Anterior cingulate cortex (tissue), 58 donors: ENCODE measurements around the gene ARHGEF4.
A peak's percentile ranks its signal among the peaks of the same experiment; 100 is the strongest.

Experiments
- DNase-seq, 58 donors: peaks; one replicate each; lab custom pipeline; 2025; lab: John Stamatoyannopoulos, UW

The ARHGEF4 gene

DNA sequence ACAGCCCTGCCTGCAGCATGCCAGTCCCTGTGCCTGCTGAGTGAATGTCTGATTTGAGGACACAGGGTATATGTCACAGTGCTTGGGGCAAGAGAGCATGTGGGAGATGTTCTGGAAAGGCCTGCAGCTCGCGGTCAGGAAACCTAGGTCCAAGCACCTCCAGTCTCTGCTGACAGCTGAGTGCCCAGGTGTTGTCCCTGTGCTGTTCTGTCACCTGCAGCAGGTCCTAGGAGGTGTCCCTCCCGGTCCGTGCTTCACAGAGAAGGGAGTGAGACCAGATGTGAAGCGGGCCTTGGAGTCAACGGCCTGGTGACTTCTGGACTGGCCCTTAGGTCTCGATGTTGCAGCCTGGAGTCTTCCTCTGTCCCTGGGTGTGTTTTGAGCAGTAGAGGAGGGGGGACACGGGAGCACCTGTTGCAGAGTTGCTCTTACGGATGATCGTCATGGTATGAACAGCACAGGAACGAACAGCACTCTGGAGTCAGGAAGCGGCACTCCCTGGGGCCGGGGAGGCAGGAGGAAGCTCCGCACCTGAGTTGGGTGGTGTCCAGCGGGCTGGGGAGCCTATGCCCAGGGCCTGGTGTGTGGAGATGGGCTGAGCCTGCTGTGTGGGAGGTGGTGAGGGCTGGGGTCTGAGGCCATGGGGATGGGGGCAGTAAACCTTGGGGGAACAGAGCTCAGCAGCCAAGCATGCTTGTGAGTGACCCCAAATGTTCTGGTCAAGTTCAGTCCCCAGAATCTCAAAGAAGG, 21.6 kb upstream of the ARHGEF4 start:
- no peak for DNase-seq

DNA sequence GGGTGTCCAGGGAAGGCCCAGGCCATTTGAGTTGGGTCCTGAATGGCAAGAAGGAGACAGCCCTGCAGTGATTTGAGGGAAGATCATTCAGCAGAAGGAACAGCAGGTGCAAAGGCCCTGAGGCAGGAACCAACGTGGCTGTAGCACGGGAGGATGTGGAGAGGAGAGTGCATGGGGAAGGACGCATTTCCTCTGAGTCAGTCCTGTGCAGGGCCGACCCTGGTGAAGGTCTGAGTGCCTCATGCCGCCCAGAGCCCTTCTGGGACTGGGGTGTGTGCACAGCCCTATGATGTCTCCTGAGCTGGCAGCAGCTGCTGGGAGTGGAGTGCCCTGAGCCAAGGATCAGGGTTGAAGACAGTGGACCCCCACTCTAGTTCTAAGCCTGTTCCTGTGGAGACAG, 17.9 kb upstream of the ARHGEF4 start:
- no peak for DNase-seq

DNA sequence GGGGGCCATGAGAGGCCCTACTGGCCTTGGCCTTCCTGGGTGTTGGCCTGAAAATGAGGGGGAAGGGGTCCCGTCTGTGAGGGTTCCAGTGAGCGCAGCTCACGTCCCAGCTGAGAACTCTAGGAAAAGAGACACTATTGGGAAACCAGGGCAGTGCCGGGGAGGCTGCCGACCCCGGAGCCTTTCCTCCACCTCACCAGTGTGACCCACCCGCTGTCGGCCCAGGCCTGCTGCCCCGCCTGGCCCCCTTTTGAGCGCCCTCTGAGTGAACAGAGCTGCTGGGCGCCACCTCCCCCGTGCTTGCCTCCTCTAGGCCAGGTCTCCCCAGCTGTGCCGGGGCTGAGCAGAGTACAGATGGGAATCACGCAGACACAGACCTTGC, 17.5 kb upstream of the ARHGEF4 start:
- peak in 1 of 58 donors; percentile 56 for DNase-seq

DNA sequence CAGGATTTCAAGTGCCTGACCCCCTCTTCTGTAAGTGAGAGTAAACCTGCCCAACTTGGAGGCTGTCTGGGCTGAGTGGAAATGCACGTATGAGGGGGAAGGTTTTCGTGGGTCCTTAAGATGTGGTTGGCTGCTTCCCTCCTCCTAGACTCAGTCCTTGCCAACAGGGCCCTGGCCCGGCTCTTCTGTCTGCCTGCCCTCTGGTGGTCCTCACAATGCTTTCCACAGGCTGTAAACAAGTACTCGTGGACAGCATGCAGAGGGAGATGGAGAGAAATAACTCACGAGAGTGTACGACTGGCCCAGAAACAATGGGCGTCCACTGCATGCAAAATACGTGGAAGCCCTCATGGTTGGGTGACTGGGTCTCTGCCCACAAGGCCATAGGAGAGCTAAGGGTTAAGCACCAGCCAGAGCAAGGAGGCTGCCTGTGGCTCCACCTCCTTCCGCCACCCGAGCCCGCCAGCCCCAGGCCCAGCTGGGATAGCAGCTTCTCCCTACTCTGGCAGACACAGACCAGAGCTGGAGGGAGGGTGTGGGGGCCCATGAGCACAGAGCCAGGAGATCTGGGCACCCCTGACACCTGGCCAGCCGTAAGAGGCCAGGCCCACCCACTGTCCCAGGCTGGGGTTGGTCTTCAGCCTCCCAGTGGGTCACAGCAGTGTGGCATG, 17.0 kb upstream of the ARHGEF4 start:
- DNase-seq = peak in 34 of 58 donors; percentile 17 to 81 (median 48)

DNA sequence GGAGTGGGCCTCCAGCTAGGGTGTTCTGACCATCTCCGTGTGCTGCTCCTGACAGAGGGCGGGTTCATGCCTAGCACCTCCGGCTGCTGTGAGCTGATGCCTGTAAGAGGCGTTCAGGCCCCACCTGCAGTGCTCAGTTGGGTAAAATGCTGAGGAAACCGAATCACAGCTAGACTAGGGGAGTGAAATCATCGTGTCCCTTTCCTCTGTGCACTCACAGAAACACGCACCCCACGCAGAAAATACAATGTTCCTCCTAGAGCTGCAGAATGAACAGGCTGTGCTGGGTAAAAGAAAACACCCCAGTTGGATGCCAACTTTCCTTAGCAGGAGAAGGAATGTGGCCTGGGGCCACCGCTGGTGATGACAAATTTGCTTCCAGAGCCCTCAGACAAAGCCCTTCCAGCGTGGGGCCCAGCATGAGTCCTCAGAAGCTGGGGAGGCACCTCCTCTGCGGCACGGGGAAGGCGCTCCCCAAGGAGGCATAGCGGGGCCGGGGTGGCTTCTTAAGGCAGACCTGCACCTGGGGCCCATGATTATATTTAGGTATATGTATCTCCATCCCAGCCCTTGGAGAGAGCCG, 16.3 kb upstream of the ARHGEF4 start:
- peak in 47 of 58 donors; percentile 14 to 89 (median 53) for DNase-seq

DNA sequence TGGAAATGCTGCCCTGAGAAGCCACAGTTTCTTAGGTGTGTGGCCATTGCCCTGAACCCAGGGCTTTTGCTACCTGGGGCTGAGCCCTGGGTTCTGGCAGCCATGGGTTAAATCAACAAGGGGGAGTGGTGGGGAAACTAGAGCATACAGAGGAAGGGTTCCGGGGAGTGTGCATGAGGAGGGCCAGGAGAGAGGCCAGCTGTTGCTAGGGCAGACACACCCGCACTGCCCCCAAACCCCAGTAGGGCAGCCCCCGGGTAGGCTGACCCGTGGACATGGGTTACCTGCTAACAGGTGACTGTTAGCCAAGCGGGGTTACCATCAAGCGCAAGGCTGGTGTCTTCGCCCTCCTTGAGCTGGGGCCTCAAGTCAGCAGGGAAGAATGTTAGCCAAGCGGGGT, 14.8 kb upstream of the ARHGEF4 start:
- no peak for DNase-seq

DNA sequence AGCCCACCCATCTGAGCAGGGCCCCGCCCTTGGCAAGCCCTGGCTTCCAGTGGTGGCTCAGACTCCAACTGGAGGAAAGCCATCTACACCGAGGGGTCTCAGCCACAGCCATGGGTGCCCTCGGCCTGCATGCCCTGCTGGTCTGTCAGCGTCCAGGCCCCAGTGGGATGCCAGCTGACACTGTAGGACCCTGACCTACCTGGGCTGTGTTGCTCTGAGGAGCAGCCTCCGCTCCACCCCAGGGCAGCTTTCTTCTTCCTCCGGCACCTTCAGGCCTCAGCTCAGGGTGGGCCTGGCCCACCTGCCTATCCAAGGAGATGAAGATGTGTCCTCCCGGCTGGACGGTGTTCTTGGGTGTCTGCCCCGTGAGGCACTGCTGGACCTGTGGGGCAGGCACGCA, 13.9 kb upstream of the ARHGEF4 start:
- no peak for DNase-seq

DNA sequence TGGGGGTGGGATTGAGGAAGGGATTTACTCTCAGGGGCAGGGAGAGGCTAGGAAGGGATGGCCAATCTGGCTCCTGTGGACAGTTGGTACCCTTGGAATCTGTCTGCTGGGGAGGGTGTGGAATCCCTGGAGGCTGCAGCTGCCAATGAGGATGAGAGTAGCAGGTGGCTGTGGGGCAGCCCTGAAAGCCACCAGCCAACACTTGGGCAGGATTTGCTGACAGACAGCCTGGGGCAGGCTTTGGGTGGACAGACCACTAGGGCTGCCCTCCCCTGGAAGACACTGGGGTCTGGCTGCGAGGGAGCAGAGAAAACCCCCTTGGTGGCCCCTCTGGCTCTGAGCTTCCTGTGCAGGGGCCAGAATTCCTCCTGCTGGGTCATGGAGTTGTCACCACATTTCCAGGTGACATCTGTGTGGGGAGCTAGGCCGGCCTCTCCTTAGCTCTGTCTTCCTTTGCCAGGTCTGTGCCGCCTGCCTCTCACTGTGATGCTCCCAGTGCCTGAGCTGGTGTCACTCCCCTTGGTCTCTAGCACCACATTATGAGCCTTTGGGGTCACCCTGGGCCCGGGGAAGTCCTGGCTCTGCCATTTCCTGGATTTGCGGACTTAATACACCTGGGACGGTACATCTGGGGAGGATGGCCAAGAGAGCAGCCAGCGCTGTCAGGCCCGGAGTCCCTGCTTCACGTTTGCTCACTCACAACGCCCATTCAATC, 13.4 kb upstream of the ARHGEF4 start:
- no peak for DNase-seq

DNA sequence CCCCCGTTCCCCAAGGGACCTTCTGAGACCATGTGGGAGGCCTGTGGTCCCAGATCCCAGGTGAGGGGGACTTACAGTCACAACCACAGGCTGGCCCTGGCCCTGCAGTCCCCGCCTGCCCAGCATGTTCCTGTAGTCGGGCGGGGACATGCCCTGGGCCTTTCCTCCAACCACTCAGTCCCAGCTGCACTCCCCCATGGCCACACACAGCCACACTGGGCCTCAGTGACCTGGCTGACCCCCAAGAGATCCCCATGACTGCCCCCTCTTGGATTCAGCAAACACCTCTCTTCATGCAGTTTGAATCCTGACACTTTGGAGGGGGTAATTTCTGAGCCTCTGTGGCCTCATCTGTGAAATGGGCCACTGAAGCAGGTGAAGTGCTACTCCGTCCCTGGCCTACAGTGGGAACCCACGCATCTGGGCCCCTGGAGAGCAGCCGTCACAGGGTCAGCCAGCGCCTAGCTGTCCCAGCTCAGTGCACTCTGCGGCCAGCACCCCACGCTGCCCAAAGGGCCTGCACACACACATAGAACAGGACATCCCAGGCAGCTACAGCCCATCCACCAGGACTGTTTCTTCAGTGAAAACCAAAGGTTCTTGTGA, 12.7 kb upstream of the ARHGEF4 start:
- peak in 1 of 58 donors; percentile 51 for DNase-seq

DNA sequence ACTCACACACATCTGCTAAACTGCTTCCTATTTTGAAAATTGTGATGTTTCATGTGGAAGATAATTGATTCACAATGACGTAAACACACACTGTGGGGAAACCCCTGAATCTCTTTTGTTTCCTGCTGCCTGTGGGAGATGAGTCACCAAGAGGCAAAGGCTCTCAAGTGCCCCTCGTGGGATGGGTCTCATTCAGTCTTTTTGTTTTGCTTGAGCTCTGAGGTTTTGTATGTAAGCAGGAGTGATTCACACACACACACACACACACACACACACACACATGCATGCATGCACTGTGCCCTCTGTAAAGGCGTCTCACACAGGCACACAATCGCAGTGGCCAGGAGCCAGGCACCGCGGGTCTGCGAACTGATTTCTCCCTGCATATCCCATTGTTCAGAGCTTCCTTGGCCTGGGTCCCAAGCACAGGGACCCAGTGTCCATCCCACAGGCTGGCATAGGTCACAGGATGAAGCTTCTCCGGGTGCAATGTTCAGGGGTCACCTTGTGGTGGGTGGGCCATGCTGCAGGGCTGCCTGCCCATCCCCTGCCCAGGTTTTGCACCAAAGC, 12.1 kb upstream of the ARHGEF4 start:
- peak in 32 of 58 donors; percentile 13 to 92 (median 48) for DNase-seq

DNA sequence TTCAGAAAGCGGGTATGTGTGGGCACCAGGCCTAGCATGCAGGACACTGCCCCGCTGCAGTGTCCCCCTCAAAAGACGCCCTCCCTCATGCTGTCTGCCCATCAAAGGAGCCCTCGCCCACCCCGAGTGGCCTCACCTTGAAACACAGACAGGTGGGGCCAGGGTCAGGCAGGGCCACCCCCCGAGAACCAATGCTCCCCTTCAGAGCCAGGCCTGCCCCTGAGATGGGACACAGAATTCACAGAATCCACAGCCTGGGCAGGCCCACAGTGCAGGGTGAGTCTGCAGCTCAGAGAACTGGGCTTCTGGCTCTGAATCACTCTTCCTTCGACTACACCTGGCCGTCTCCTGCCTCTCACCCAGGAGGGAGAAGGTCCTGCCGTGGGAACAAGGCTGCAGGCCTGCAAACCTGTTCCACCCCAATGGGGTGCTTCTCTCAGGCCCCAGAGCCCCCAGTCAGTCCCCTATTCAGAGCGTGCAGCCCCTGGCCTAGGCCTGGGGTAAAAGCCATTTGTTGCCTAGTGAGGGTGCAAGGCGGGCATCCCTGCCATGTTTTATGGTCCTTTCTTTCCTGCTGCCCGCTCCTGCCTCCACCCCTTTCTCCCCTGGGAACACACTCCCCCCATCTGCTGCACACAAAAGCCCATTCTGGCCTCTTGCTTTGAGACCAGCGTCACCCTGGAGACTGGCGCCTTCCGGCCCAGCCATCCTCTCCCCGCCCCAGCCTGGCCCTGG, 11.3 kb upstream of the ARHGEF4 start:
- DNase-seq = peak in 52 of 58 donors; percentile 22 to 87 (median 68)

DNA sequence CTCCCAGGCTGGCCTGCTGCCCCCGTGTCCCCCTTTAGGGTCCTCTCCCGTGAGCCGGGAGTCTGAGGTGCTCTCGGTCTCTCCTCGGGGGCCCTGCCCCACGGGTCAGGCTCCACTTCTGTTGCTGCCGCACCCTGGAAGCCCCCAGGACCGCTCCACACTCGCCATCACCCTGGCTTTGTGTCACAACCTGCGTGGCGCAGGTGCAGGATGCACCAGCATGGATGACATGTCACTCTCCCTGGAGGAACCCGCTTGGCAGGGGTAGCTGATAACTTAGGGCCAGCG, 10.8 kb upstream of the ARHGEF4 start:
- DNase-seq = no peak

DNA sequence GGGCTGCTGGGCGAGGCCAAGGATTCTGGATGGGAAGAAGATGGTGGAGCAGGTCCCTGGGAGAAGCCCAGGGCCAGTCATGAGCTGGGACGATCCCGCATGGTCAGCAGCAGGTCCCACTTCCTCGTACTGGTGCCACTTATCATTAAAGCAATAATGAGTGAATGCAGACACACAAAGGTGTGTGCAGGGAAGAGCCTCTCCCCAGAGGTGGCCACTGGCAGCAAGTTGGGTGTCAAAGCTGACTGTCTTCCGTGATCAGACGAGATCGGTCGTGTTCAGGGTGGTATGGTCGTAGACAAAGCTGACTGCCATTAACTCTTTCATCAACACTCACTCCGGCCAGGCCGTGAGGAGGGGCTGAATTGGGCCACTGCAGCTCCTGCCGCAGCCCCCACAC, 10.3 kb upstream of the ARHGEF4 start:
- no peak for DNase-seq

DNA sequence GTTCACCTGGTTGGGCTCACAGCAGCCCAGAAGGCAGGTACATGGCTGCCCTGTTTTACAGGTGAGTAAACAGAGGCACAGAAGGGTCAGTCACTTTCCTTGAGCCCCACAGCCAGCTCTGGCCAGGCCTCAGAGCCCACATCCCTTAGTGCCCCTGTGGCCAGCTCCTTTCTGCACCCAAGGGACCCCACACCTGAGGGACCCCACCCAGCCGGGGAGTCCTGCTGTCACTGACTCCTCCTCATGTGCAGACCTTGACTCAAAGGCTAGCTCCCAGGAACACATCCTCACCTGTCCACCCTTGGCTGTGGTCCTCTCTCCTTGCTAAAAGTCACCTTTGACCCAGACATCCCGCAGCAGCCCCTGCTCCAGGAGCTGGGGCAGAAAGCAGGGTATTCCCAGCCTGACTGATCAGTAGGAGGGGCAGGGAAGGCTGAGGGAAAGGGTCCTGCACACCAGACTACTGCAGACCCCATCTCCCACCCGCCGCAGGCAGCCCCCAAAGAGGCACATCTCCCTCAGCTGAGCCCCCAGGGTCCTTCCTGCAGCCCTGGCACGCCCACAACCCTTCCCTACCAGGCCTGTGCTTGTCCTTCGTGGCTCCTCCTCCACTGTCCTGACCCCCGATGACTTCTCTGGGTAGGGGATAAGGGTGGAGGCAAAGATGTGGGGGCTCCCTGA, 9.8 kb upstream of the ARHGEF4 start:
- no peak for DNase-seq

DNA sequence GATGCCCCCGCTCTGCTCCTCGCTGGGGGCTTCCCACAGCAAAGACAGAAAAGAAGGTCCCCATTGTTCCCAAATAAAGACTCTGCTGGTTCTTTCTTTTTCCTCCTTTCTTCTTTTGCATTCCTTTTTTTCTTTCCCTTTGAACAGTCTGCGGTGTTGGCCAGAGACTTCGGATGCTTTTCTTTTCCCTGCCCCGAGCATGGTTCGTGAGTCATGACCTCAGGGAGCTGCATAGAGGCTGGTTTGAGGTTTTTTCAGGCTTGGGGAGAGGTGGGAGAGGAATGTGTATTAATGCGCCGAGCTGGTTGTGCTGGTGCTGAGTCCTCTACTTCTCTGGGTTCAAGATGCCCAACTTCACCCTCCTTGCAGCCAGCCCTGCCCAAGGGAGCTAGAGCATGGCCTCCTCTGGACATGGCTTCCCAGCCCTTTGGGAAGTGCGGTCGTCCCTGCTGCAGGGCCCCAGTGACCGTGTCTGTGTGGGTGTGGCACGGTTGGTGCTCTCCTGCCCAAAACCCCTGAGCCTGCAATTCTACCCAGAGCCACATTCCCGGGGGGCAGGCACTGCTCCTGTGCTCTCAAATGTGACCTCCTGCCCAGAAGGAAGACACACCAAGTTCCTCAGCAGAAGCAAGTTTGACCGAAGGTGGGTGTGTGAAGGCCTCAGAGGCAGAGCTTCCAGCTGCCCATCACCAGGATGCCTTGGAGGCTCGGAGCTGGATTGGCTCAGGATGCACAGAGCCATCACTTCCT, 9.0 kb upstream of the ARHGEF4 start:
- DNase-seq = no peak

DNA sequence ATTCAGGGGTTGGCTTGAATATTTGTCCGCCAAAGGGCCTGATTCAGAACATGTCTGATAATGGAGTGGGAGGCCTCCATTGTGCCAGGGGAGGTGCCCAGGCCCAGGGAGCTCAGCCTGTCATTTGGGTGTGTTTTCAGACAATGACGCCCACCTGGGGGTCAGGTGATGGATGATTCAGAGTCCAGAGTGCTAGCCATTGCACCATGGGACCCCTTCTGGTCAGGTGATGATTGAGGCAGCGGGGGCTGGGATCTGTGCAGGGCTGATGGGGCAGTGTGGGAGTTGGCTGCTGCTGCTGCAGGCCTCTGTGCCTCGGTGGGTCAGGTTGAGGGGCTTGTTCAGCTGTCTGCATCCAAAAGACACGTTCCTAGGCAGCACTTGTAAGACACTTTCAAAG, 8.3 kb upstream of the ARHGEF4 start:
- DNase-seq = no peak

DNA sequence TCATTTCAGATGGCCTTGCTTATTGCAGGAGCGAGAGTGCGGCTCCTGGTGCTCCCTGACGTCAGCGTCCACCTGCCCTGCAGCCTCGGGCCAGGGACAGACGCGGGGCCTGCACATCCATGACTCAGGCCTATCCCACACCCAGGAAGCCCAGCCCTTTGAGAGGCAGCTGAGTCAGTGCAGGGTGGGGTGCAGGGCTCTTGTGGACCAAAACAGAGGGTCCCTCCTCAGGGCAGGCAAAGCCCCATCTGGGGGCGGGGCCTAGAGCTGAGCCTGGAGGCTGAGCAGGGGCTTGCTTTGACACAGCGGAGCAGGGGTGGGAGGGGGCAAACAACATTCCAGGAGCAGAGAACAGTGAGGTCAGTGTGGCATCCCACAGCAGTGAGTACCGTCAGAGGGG, 7.7 kb upstream of the ARHGEF4 start:
- no peak for DNase-seq

DNA sequence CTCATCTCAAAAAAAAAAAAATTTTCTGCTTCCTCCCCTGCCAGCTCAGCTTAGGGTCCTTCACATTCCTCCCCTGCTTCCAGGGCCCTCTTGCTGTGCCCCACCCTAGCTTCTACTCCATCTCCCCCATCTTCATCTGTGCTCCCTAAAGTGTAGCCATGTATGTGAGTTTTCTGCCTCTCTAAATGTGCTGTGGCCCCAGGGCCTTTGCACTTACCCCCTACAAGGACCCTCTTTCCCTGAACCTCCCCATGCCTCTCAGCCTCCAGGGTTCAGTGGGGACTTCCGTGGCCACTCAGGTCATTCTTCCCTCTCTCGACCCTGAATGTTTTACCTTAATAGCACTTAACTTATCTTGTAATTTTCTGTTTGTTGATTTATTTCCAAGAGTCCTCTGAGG, 6.2 kb upstream of the ARHGEF4 start:
- no peak for DNase-seq

DNA sequence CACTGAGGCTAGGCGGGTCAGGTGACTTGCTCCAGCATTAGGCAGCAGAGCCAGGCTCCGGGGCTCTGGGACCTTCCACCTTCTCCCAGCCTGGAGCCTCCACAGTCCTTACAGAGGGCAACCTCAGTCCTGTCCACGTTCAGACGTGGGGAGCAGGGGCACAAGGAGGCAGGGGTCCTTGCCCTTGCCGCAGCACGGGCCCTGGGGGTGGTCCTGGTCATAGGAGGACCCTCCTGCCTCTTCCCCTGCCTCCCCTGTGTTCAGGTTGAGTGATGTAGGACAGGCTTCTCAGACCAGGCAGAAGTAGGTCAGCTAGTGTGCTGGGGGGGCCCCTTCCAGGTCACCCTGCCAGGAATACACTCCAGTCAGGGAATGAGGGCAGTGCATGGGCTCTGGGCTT, 5.4 kb upstream of the ARHGEF4 start:
- peak in 6 of 58 donors; percentile 16 to 56 (median 35) for DNase-seq
